HG03520 (cell line): Measurements from ENCODE around the gene CDHR2.
"Not testable (repeated sequence)": the region's sequence is repeated elsewhere in the genome, so short reads cannot be mapped to it uniquely, and the experiment has no call there.

Source experiments
- ATAC-seq: cut with Tn5 transposase; IDR thresholded peaks from one replicate; pipeline ENCODE4 v1.9.1; 2021; ENCODE audit warnings: mild to moderate bottlenecking, moderate library complexity; ENCODE audit not compliant: unreplicated experiment

CDHR2 gene

GRCh38 chr5:176592573-176592972 lies 43.4 kb downstream of the CDHR2 start:
- ATAC-seq, result no peak

- ATAC-seq, result no peak
Measured at GRCh38 chr5:176593273-176593869, 44.2 kb downstream of the CDHR2 start.

- no peak for ATAC-seq
Measured at GRCh38 chr5:176594554-176594953, 45.4 kb downstream of the CDHR2 start.

GRCh38 chr5:176595386-176595943 lies 46.3 kb downstream of the CDHR2 start:
- ATAC-seq, result no peak

GRCh38 chr5:176596069-176596644 lies 47.0 kb downstream of the CDHR2 start:
- ATAC-seq, result no peak

- no peak for ATAC-seq
Measured at GRCh38 chr5:176596689-176597416, 47.7 kb downstream of the CDHR2 start.

GRCh38 chr5:176597417-176598389 lies 48.6 kb downstream of the CDHR2 start:
- ATAC-seq, result no peak

- ATAC-seq, result not testable (repeated sequence)
Measured at GRCh38 chr5:176599749-176600430, 50.7 kb downstream of the CDHR2 start.

- no peak for ATAC-seq
Measured at GRCh38 chr5:176601901-176602482, 52.9 kb downstream of the CDHR2 start.

GRCh38 chr5:176603091-176603490 lies 53.9 kb downstream of the CDHR2 start:
- ATAC-seq, result no peak

- ATAC-seq, result no peak
Measured at GRCh38 chr5:176606032-176606431, 56.9 kb downstream of the CDHR2 start.

- no peak for ATAC-seq
Measured at GRCh38 chr5:176606875-176607274, 57.7 kb downstream of the CDHR2 start.

- ATAC-seq, result no peak
Measured at GRCh38 chr5:176608142-176608705, 59.1 kb downstream of the CDHR2 start.

GRCh38 chr5:176608937-176609723 lies 60.0 kb downstream of the CDHR2 start:
- peak; percentile 26 for ATAC-seq

- peak; percentile 60 for ATAC-seq
Measured at GRCh38 chr5:176609724-176610434, 60.7 kb downstream of the CDHR2 start, which contains the start of gene GPRIN1. Gene GPRIN1, minus strand, starts transcription at chr5:176610156. Its CDS starts 10,322 bp downstream, at chr5:176599834.

- ATAC-seq, result no peak
Measured at GRCh38 chr5:176610435-176610773, 61.3 kb downstream of the CDHR2 start.

- ATAC-seq, result no peak
Measured at GRCh38 chr5:176611435-176611834, 62.3 kb downstream of the CDHR2 start.

- no peak for ATAC-seq
Measured at GRCh38 chr5:176612008-176612407, 62.9 kb downstream of the CDHR2 start.
